ENCODE results near the gene HTR1E.
"Not testable (repeated sequence)": the region's sequence is repeated elsewhere in the genome, so short reads cannot be mapped to it uniquely, and the experiment has no call there.

Gene HTR1E, protein sequence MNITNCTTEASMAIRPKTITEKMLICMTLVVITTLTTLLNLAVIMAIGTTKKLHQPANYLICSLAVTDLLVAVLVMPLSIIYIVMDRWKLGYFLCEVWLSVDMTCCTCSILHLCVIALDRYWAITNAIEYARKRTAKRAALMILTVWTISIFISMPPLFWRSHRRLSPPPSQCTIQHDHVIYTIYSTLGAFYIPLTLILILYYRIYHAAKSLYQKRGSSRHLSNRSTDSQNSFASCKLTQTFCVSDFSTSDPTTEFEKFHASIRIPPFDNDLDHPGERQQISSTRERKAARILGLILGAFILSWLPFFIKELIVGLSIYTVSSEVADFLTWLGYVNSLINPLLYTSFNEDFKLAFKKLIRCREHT

DNA sequence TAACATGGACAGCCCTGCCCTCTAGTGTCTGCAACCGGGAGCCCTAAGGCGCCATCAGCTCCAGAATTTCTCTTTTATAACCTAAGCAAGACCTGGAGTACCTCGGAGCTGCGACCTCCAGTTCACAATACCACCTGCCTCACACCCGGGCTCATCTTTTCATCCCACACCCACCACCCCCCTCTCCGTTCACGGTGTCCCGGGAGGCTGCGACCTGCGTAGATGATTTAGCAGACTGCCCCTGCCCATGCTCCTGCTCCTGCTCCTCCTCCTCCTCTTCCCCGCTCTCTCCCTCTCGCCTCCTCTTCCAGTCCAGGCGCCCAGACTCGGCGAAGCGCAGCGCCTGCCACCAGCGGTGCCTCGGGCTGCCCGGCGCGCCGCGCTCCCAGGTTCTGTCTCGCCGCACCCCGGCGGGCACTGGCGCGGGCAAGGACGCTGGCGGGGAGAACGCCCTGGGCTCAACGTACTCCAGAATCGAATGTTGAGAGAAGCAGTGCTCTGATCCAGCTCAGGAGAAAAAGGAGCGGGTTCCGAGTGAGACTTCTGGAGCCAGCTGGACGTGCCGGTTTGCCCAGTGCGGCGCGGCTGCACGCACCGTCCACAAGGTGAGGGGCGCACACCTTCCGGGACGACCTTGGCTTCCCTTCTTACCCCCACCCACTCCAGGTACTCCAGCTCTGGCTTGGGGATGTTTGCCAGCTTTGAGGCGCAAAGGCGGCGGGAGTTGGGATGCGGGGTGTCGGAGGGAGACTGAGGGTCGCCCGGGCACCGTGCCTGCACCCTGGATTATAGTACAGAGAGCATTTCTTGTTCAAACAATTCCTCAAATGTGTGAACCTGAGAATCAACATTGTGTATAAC lies at the start of gene HTR1E:
Gene HTR1E, plus strand, starts transcription at position 310 of the 861 bp plus-strand sequence. CDS start 77,807 bp downstream, outside the sequence.
- DNase-seq = no peak

DNA sequence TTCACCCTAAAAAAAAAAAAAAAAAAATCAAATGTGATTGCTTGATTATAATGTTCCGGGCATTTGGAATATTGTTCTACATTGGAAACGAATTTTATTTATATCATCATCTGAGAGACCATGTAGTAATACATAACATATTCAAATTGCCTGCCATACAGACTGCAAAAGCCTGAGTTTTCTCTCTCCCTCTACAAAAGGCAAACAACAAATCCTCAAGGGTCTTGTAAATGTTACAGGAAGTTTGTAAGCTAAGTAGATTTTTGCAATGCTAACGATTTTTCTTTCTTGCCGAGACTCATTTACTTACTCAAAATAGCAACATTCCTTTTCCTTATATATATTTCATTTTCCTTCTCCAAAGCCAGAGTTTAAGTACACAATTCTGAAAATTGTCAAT lies 49.0 kb upstream of the HTR1E start:
- DNase-seq = no peak

DNA sequence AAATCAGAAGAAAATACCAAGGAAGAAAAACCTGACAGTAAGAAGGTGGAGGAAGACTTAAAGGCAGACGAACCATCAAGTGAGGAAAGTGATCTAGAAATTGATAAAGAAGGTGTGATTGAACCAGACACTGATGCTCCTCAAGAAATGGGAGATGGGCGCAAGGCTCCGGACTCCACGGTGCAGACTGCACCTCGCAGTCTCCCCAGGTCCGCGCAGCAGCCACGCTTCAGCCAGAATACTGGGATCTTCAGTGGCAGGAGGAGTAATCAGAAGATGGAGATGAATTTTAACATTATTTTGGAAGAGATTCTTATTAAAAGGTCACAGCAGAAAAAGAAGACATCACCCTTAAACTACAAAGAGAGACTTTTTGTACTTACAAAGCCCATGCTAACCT lies 40.1 kb upstream of the HTR1E start:
- DNase-seq = not testable (repeated sequence)

DNA sequence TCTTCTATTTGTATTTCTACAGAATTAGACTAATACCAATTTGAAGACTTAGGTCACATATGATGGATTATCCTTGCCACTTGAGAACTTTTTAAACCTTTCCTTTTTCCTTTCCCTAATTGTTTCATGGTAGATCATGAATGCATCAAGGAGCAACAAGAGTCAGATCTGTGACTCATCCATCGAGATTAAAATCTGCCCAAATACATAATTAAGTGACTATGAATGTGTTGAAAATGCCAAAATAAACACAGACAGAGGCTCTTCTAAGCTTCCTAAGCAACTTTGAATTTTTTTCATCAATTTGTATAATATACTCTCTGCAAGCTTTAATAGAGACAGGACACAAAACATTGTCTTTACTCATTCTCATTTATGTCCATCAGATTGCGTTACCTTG lies 23.5 kb upstream of the HTR1E start:
- DNase-seq = no peak

DNA sequence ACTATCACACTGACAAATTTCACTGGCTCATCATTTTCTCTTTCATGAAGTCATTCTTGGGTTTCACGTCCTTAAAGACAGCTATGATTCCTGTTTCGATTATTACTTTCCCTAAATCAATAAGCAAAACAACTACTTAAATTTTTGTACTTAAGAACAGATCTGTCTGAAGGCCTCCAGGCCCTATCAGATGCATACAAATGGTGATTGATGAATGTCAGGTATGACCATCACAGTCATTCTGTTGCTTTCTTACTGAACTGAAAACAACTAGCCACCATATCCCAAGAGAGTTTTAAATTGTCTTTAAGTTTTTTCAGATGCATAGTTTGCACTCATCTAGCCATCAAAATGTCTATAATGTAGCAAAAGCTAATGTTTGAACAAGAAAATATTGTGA lies 20.9 kb upstream of the HTR1E start:
- no peak for DNase-seq

DNA sequence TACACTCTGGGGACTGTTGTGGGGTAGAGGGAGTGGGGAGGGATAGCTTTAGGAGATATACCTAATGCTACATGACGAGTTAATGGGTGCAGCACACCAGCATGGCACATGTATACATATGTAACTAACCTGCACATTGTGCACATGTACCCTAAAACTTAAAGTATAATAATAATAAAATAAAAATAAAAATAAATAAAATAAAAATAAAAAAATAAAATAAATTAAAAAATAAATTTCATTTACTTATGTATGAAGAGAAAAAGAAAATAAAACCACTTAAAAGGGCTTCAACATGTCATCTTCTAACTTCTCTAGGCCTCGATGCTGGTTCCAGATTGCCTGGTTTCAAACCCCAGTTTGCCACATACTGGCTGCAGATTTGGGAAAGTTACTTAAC lies 10.2 kb upstream of the HTR1E start:
- not testable (repeated sequence) for DNase-seq

DNA sequence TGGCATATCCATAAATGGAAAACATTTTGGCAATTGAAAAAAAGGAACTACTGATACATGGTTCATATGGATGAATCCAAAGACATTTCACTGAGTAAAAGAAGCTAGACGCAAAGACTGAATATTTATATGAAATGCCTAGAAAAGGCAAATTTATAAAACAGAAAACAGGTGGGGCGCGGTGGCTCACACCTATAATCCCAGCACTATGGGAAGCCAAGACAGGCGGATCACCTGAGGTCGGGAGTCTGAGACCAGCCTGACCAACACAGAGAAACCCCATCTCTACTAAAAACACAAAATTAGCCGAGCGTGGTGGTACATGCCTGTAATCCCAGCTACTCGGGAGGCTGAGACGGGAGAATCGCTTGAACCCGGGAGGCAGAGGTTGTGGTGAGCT lies 9.5 kb upstream of the HTR1E start:
- DNase-seq = not testable (repeated sequence)

DNA sequence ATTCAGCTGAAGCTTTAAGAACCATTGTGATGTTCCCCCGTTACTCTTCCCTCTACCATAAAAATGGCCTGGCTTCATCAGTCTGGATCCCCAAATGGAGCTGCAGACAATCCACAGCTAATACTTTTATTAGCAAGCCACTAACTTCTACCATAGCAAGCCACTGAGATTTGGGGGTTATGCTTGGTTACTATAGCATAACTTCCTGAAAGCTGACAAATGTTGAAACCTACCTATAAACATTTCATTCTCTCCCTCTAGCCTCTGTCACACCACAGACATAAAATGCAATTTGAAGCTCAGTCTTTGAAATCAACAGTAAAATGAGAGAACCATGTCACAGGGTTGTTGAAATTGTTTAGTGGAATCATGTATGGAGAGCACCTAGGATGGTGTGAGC lies 3.0 kb upstream of the HTR1E start:
- no peak for DNase-seq

DNA sequence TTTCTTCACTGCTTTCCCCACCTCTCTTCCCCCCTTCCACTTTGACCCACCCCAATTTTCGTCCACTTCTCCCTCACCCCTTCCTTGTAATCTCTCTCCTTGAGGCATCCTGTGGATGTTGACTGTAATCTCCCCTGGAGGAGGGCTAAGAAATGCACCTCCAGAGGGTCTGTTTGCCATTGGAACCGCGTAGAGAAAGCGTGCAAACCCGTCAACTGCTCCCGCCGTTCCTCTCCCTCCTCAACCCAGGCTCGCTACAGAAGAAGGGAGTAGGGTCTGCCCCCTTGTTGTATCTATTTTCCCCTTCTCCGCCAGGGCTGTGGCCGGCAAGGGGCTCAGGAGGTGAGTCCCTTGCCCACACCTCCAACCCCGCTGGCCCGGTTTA lies 502 bp upstream of the HTR1E start:
- no peak for DNase-seq

DNA sequence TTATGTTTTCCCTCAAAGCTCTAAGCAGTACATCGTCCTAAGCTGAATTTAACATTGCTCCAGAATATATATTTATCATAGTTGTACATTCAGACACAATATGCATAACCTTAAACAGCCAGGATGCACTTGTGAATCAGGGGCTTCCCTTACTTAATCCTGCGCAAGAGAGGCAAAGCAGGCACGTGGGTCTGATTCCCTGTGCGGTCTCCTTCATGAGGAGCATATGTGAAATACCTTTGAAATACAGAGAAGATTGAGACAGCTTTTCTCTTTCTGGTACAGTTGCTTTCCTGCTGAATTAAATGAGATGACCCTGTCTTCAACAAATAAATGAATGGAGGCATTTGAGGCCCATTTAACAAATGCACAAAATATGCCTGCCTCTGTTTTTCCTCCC lies 1.5 kb downstream of the HTR1E start:
- no peak for DNase-seq

DNA sequence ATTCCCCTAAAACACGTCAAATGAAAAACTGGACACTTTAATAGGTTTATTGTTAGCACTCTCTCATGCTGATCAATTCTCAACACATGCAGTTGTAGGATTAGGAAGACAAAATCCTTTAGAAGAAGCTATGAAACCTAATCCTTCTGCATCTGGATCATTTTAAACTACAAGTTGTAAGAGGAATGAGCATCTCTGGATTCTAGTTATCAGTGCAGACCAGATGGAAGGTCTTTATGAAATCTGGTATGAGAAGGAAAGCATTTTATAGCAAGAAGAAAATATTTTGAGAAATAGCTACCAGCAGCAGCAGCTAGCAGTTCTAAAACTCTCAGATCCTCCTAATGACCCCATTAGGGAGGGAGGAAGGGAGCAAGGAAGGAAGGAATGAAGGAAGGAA lies 4.1 kb downstream of the HTR1E start:
- no peak for DNase-seq

DNA sequence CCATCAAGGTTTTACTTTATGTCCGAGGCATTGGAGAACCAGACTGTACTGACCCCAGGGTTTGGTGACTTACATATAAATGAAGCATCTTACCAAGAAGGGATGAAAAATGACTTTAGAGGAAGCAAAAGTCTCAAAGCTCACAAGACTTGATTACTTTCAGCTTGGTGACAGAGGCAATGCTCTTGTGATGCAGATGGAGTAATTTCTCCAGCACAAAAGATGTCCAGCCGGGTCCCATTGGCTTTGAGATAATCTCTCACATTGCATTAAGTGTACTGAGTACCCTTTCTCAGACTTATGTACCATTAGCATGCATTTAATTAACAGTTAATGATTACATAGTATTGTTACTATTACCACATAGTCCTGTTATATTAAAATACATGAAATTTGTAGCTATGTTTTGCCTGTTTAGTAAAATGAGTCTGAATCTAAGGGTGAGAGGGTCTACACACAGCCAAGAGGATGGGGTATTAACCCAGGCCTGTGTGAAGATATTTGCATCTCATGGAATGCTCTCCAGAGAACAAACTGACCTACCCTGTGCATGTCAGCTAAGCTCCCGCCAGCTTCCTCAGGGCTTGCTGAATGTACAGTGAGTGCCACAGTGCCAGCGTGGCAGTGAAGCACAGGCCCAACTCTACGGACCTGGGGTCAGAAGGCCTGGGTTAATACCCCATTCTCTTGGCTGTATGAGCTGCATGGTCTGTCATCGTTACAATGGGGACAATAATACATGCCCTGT lies 5.6 kb downstream of the HTR1E start:
- no peak for DNase-seq

DNA sequence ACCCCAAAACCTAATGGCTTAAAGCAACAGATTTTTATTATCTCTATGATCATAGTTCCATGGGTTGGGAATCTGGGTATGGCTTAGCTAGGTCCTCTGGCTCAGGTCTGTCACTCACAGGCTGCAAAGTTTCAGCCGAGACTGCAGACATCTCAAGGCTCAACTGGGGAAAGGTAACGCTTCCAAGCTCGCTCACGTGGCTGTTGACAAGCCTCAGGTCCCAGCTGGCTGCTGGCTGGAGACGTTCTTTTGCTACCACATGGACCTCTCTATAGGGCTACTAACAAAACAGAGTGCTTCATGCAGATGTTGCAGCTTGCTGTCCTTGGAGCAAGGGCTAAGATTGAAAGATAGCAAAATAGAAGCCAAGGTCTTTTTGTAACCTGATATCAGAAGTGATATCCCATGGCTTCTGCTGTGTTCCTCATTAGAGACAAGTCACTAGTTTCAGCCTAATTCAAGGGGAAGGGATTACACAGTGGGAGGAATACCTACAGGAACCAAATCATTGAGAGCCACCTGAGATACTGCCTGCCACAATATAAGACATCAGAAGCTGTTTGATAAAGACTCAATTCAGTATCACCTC lies 6.6 kb downstream of the HTR1E start:
- DNase-seq = no peak

DNA sequence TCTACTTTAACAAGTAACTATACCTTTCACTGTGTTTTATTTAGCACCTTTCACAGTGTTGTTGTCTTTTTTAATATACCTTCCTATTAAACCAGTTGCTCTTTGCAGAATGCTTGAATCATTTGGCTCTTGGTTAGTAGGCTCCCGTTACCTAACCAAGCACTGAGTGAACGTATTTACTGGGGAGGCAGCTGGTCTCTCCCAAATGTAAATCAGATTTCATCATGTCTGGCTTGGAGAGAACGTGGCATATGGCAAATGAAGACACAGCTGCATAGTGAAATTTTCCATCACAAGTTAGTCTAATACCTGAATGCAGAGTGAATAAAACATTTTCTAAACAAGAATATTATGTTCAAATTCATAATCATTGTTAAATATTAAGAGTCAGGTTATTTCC lies 12.4 kb downstream of the HTR1E start:
- DNase-seq = no peak

DNA sequence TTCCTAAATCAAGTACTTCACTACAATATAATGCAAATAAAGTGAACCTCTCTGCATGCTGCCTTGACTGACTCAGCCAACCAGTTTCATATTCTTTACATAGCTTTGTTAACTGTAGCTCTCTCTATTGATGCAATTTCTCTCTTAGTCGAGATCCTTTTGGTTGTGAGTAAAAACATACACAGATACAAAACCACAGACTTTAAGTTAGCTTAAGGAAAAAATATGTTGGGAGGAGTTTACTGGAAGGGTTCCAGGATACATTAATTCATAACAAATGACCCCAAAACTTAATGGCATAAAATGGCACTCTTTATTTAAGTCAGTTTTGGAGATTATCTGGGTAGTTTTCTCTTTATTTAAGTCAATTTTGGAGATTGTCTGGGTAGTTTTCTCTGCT lies 15.7 kb downstream of the HTR1E start:
- DNase-seq = no peak

DNA sequence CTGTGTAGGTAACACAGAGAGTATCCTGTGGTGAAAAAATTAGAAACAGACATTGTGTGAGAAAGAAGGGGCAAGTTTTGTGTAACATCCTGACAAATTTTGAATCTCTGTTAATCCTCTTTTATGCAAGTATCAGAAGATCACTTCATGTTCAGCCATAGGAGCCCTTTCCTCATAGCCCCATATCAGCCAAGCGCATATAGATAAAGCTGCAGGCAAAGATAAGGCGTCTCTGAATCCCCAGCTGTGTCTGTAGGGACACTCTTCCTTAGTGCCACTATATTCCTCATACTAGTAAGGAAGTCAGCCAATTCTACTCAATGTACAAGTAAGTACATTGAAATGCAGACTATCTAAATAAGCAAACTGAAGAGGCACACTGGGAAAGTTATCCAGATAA lies 22.3 kb downstream of the HTR1E start:
- DNase-seq = no peak

DNA sequence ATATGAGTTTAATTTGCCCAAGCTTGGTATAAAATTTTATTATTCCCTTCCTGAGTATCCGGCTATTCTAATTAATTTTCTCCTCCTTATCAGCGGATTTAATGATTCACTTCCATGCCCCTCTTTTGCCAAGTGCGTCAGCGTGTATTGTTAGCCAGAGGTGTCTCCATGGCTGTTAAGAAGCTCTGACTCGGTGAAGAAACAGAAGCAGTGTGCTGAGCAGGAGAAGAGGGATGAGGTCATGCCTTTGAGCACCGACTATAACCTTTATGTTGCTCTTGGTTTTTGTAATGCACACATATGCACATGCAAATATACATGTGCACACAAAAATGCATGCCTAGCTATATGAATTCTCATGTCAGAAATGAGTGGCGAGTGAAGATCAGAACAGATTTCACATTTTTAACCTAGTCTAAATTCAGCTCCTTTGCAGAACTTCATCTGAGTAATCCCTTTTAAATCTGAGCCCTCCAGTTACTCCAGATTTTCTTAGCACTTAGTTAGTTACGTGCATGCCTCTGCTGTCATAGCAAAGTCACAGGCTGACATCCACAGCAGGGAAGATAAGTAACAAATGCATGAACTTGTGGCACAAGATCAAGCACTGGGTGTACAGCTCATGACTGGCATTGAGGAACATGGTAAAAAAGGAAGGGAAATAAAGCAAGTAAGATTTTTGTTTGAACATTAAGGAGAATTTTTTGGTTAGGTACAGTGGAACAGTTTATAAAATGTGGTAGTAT lies 24.3 kb downstream of the HTR1E start:
- no peak for DNase-seq

DNA sequence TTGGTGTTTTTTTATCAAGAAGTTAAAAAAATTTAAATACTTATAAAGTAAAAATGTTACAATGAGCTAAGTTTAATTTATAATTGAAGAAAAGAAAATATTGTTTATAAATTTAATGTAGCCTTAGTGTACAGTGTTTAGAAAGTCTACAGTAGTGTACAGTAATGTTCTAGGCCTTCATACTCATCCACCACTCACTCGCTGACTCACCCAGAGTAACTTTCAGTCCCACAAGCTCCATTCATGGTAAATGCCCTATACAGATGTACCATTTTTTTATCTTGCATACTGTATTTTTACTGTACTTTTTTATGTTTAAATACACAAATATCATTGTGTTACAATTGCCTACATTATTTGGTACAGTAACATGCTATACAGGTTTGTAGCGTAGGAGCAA lies 26.0 kb downstream of the HTR1E start:
- no peak for DNase-seq

DNA sequence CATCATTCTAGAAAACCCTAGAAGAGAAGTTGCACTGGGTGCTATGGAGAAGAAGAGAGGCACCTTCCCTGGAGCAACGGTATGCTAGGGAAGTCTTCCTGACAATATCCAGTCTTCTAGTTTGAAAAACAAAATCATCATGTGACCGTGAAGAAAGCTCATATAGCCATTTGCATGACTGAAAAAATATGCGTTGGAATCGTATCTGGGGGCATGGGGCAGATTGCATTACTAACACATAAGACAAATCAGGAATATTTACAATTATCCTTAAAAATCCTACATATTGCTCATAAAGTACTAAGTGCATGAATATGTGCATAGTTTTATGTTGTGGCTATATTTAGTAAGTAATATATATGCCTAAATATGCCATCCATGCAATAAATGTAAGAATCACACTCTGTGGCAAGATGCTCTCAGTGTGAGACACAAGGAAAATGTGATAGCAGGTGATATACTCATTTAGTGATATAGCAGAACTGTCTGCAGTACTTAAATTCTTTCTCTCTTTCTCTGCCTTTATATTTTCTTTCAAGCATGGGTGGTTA lies 26.8 kb downstream of the HTR1E start:
- no peak for DNase-seq

DNA sequence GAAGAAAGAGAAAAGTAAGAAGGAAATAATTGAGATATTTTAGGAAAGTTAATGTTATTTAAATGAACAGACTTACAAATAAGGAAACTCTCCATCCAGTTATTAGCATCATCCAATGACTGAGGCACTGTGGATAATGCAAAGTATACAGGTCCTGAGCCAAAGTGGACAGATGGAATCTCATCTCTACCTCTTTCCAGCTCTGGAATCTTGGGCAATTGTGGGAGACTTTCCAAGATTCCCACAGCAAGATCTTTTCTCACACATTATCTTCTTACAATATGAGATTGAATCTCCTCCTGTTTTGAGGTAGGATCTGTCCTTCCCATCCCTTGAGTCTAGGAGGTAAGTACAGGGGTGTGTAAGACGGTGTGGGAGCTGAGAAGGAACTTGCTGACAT lies 28.9 kb downstream of the HTR1E start:
- no peak for DNase-seq

DNA sequence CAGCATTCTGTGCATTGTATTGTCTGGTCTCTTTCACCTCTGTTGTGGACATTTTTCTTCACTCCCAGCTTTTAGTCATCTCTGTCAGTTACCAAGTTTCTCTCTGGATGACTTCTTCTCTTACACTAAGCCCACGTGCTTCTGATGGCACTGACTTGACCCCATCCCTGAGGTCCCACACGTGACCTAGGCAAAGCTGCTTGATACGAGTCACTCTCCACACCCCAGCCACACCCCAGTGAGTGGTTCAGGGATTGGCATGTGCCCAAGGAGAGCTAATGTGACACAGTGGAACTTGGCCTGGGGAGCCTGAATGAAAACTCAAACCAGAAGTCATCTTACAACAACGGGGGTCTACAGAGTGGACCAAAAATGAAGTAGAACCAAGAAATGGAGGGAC lies 32.2 kb downstream of the HTR1E start:
- DNase-seq = no peak

DNA sequence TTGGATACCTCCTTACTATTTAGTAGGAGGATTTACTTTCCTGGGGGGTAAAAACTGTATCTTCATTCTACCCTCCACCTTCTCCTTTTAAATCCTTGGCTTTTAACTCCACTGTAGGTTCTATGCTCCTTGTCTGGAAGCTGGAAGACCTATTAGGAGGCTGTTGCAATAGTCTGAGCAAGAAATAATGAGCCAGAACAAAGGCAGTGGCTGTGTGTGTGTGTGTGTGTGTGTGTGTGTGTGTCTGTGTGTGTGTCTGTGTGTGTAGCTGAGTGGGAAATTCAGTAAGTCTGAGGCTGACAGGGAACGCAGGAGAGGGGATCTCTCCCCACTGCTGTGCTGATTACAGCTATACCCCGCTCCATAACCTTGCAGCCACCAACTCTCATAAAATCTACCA lies 35.8 kb downstream of the HTR1E start:
- no peak for DNase-seq
